GM19043 (cell line): Measurements from ENCODE around the gene KIF18B.

Experiments
- ATAC-seq: cut with Tn5 transposase; IDR thresholded peaks from one replicate; pipeline ENCODE4 v1.9.1; 2021; ENCODE audit warnings: low read depth; ENCODE audit not compliant: unreplicated experiment

KIF18B gene

DNA sequence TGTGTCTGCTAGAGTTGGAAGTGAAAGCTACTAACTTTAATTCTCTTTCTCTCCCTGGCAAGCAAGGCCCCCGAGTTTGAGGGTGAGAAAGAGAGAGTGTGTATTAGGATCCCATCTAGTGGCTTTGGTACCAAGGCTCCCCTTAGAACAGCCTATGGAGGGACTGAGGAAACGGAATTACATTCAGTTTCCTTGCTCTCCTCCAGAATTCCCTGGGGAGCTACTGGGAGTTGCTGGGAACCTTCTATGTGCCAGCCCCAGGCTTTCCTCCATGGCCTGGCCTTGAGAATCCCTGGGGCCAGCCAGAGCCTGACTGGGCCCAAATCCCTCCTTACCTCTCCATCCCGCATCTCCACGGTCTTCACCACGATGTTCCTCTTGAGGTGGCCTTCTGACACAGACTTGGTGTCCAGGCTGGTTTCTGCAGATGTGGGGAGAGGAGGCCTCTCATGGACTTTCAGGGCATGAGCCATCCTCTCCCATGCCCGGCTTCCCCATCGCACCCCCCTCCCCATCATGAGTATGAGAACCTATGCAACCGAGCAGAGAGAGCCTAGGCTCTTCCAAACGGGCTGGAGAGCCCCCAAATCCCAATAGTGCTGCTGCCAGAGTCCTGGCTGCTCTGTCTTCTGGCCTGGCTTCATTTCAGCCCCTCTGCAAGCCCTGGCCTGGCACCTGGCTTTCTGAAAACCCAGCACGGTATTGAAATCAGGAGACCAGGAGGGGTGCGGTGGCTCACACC is 39.7 kb downstream of the KIF18B start:
- no peak for ATAC-seq

GRCh38 chr17:44906763-44907728 is 40.5 kb downstream of the KIF18B start:
- ATAC-seq: no peak

- ATAC-seq: no peak
Measured at GRCh38 chr17:44906010-44906646, 41.4 kb downstream of the KIF18B start.

DNA sequence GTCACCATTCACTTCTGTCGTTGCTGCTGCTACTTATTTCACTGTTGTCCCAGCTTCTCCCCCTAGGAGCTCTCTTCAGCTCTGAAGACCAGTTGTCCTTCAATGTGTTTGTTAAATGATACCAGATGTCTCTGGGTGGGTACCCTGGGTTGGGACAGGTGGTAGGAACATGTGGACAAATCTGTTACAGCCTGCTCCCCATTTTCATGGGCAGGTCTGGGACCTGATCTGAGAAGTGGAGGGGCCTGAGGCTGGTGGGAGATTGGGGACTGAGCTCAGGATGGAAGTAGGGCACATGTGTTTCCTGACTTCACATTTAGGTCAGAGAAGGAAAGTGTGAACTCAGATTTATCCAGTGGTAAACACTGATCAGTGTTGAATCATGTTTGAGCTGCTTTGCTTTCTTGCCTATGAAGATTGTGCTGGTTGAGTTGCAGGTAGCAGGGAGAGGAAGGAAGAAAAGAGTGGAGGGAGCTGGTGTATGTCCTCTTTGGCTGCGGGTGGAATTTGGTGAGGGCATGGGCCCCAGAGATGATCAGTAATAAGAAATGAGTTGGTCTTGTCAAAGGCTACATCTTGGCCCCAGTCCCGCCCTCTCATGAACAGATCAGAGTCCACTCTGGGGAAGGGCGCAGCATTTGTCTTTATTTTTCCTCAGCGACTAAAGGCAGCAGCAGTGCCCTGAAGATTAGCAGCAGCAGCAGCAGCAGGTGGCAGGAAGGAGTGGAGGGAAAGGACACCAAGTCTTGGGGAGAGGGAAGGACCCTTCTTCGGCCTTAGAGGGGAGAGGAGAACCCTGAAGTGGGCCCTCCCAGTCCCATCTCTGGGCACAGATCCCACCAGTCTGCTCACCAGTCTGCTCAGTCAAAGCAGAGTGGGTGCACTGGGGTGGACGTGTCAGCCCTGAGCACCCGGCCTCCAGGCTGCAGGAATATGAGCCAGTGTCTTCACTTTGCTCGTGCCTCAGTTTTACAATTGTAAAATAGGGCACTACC is 42.3 kb downstream of the KIF18B start:
- no peak for ATAC-seq

DNA sequence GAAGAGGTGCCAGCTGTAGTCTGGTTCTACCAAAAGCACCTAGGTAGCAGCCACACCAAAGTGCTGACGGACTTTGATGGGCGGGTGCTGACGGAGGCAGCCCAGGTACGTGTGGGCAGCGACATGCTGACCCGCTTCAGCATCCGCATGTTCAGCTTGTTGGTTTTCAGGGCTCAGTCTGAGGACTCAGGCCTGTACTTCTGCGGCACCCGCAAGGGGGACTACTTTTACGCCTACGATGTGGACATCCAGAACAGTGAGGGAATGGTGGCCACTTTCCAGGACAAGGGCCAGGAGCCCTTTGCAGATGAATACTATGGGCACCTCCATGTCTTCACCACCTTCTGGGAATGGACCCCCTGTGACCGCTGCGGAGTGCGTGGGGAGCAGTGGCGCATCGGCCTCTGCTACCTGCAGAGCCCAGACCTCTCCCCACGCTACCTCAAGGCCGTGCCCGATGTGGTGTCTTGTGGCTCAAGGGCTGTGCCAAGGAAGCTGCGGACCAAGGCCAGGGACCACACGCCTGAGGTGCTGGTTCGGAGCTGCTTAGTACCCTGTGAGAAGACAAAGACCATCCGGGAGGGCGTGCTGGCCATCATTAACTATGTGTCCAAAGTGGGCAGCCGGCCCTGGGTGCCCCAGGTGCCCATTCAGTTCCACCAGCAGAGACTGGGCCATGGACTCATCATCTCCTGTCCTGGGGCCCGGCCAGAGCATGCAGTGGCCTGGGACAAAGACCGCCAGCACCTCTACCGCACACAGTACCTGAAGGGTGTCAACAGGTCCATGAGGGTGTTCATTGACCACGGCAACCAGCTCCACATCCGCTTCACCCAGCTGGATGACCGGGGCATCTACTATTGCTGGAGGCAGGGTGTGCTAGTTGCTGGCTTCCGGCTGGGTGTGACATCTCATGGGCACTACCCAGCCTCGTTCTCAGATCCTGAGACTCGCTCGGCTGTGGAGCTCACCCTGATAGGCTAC is 43.3 kb downstream of the KIF18B start:
- ATAC-seq: no peak

- ATAC-seq: no peak
Measured at GRCh38 chr17:44903012-44903685, 44.4 kb downstream of the KIF18B start.

DNA sequence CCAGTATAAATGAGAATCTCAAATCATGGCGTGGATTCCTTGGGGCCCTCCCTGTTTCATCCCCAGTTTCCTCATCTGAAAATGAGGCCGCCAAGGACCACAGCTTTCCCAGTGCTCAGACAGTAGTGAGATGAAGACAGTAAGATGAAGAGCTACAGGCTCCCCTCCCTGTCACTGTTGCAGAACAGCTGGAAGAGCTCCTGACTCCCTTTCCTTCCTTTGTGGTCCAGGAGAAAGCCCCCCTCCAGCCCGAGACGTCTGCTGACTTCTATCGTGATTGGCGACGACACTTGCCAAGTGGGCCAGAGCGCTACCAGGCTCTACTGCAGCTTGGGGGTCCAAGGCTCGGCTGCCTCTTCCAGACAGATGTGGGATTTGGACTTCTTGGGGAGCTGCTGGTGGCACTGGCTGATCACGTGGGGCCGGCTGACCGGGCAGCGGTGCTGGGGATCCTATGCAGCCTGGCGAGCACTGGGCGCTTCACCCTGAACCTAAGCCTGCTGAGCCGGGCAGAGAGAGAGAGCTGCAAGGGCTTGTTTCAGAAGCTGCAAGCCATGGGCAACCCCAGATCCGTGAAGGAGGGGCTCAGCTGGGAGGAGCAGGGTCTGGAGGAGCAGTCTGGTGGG is 45.3 kb downstream of the KIF18B start:
- no peak for ATAC-seq

GRCh38 chr17:44901411-44901921 is 46.1 kb downstream of the KIF18B start:
- ATAC-seq: no peak

- no peak for ATAC-seq
Measured at GRCh38 chr17:44900894-44901293, 46.7 kb downstream of the KIF18B start.

GRCh38 chr17:44899074-44899782 is 48.3 kb downstream of the KIF18B start, which contains the start of gene EFTUD2:
TSS of gene EFTUD2 (minus strand) at chr17:44899445. CDS start at chr17:44894521, 4,924 bp downstream.
- peak; percentile 73 for ATAC-seq

- ATAC-seq: no peak
Measured at GRCh38 chr17:44898768-44899073, 48.9 kb downstream of the KIF18B start.

DNA sequence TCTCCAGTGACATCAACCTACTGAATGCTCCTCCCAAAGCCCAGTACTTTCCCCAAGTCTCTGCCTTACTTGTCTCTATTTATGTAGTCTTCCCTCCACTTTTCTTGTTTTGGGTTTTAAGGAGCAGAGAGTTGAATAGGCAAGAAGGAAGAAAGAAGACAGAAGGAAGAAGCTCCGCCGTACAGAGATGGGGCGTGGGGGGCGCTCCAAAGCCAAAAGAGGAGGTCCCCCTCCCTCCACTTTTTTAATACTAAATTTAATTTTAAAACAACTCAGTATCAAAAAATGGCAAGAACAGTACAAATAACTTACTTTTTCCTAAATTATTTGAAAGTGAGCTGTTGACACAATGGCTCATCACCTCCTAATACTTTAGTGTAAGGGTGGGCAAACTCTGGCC is 52.9 kb downstream of the KIF18B start:
- ATAC-seq: no peak

DNA sequence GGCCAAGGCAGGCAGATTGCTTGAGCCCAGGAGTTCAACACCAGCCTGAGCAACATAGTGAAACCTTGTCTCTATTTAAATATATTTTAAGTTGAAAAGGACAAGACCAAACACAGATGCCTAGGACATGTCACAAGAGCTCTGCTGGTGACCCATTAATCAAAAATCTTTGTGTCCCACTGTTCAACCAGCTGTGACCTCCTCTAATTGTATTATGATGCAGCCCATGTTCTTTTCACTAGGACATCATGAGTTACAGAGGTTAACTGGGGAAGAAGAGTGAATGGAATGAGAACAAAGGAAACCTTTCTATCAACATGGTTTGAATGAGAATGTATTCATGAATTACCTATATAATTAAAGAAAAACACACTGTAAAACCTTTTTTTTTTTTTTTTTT is 55.3 kb downstream of the KIF18B start:
- no peak for ATAC-seq

DNA sequence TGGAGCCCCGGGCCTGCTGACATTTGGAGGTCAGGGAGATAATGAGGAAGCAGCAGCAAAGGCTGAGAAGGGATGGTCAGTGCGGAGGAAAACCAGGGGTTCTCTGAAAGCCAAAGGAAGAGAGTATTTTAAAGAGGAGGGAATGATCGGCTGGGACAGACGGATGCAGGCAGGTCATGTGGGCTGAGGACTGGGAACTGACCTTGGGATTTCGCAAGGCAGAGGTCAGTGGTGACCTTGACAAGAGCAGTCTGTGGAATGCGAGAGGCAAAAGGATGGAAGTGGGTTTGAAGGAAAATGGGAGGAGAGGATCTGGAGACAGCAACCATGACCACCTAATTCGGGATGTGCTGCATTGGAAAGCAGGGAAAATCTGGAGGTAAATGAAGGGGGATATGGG is 58.6 kb downstream of the KIF18B start:
- ATAC-seq: no peak

DNA sequence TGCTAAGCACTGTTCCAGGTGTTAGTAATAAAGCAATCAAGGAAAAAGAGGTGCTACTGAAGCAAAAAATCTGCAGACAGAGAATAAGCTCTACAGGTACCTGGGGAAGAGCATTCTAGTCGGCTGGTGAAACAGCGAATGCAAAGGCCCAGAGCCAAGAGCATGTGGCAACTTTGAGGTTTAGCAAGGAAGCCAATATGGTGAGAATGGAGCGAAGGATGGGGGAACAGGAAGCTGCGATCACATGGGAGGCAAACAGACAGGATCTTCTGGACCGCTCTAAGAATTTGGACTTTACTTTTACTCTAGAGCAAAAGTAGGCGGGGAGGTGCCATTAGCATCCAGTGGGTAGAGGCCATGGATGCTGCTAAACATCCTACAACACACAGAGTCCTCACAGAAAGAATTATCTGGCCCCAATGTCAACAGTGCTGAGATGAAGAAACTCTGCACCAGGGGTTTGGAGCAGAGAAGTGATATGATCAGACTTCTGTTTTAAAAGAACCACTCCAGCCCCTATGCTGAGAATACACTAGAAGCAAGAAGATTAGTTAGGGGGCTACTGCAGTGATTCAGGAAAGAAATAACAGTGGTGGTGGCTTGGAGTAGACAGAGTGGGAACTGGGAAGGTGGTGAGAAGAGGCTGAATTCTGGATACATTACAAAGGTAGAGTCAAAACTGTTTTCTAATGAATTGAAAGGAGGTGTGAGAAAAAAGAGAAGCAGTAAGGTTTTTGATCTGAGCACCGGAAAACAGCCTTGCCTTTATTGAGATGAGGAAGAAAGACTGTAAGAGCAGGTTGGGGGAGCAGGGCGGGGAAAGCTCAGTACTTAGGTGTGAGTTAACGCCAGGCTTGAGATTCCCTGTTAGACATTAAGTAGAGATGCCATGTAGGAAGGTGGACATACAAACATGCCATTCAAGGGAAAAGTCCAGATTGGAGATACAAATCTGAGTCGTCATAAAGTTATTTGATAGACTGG is 59.3 kb downstream of the KIF18B start:
- no peak for ATAC-seq

DNA sequence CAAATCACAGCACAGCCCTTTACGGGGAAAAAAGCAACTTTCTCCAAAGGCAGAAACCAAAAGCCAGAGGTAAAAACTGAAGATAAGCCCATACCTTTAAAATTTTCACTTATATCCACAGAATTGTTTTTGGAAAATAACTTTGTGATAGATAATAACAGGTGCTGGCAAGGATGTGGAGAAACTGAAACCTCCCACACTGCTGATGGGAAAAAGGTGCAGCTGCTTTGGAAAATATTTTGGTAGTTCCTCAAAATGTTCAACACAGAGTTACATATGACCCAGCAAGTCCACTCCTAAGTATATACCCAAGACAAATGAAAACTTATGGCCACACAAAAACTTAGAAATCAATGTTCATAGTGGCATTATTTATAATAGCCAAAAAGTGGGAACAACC is 60.6 kb downstream of the KIF18B start:
- no peak for ATAC-seq
